ENCODE results near the gene ACP3.
"Not testable (repeated sequence)": the region's sequence is repeated elsewhere in the genome, so short reads cannot be mapped to it uniquely, and the experiment has no call there.

ACP3 gene

GRCh38 chr3:132368515-132368914 lies 51.3 kb downstream of the ACP3 start:
- no peak for DNase-seq

- DNase-seq: no peak
These were observed 51.8 kb downstream of the ACP3 start for GRCh38 chr3:132368962-132369361.

GRCh38 chr3:132376945-132377354 lies 59.7 kb downstream of the ACP3 start:
- DNase-seq: not testable (repeated sequence)

GRCh38 chr3:132378048-132378762 lies 61.0 kb downstream of the ACP3 start:
- no peak for DNase-seq

GRCh38 chr3:132378846-132379245 lies 61.6 kb downstream of the ACP3 start:
- no peak for DNase-seq

- no peak for DNase-seq
These were observed 63.7 kb downstream of the ACP3 start for GRCh38 chr3:132380920-132381319.

- DNase-seq: no peak
These were observed 64.2 kb downstream of the ACP3 start for GRCh38 chr3:132381348-132381944.

GRCh38 chr3:132382267-132382666 lies 65.1 kb downstream of the ACP3 start:
- DNase-seq: no peak

- no peak for DNase-seq
These were observed 65.5 kb downstream of the ACP3 start for GRCh38 chr3:132382688-132383194.

- DNase-seq: no peak
These were observed 69.1 kb downstream of the ACP3 start for GRCh38 chr3:132386259-132386658.

GRCh38 chr3:132392675-132393074 lies 75.5 kb downstream of the ACP3 start:
- not testable (repeated sequence) for DNase-seq

GRCh38 chr3:132394320-132394719 lies 77.1 kb downstream of the ACP3 start:
- no peak for DNase-seq

- DNase-seq: no peak
These were observed 77.9 kb downstream of the ACP3 start for GRCh38 chr3:132395126-132395525.

- no peak for DNase-seq
These were observed 79.0 kb downstream of the ACP3 start for GRCh38 chr3:132396255-132396654.

GRCh38 chr3:132396776-132397175 lies 79.6 kb downstream of the ACP3 start:
- not testable (repeated sequence) for DNase-seq

GRCh38 chr3:132399054-132399929 lies 82.1 kb downstream of the ACP3 start:
- peak; percentile 24 for DNase-seq

GRCh38 chr3:132401255-132401654 lies 84.0 kb downstream of the ACP3 start:
- DNase-seq: no peak

- DNase-seq: no peak
These were observed 87.1 kb downstream of the ACP3 start for GRCh38 chr3:132404276-132404675.

GRCh38 chr3:132405188-132405587 lies 88.0 kb downstream of the ACP3 start:
- DNase-seq: no peak

GRCh38 chr3:132405609-132406299 lies 88.5 kb downstream of the ACP3 start:
- no peak for DNase-seq

- no peak for DNase-seq
These were observed 89.4 kb downstream of the ACP3 start for GRCh38 chr3:132406587-132406986.

GRCh38 chr3:132407025-132407424 lies 89.8 kb downstream of the ACP3 start:
- no peak for DNase-seq

Data from GDM1 (cell line).